ENCODE data around the gene LRRC71. TPM values are rescaled to one million over a fixed set of nuclear protein-coding genes. Genes with fewer than 3 reads are reported as not detected.

Gene LRRC71
- total RNA-seq, 6 donors from 2014 or later: 0.49 to 13.9 (median 6.3) TPM

GRCh38 chr1:156881101-156881500 is 39.3 kb upstream of the LRRC71 start:
- DNase-seq (no peak), ATAC-seq (ENCODE audit: low FRiP score in 2 of 2) (no peak)
- H3K27me3 ChIP-seq: no peaks in the 10 kb centered on the region
- no peaks in the 10 kb centered on the region for H3K36me3 ChIP-seq
- H3K4me1 ChIP-seq: peaks cover 0 to 5% (median 0%) of the 10 kb centered on the region in 4 donors
- H3K27ac ChIP-seq: no peak overlapping the region
- no peaks in the 10 kb centered on the region for H3K9me3 ChIP-seq
- WGBS, 2 donors: 64 to 76% methylated on average over 4 to 10 of the region's 10 CpGs
- H3K4me3 ChIP-seq: no peak overlapping the region
- no peak for TF ChIP-seq POLR2A (IDR thresholded peaks at IDR 0.05)
- no peak for TF ChIP-seq POLR2AphosphoS5 (IDR thresholded peaks at IDR 0.05)

DNA sequence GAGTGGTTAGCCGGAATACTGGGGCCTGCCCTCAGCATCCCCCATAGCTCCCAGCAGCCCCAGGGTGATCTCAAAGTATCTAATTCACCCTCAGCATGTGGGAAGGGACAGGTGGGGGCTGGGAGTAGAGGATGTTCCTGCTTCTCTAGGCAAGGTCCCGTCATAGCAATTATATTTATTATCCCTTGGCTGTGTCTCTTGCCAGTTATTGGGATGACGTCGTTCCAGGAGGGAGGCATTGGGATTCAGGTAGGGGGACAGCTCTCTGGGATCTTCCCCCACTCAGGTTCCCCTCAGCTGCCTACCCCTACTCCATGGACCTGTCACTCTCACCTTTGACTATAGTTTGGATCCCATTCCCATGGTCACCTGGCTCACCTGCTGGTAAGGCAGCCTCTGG is 38.8 kb upstream of the LRRC71 start:
- WGBS, 2 donors: 83 to 85% methylated on average over 3 to 4 of the region's 4 CpGs
- no peaks in the 10 kb centered on the region for H3K9me3 ChIP-seq
- DNase-seq (no peak), ATAC-seq (ENCODE audit: low FRiP score in 2 of 2) (no peak)
- H3K27me3 ChIP-seq: no peaks in the 10 kb centered on the region
- H3K36me3 ChIP-seq: no peaks in the 10 kb centered on the region
- H3K27ac ChIP-seq: no peak overlapping the region
- H3K4me3 ChIP-seq: no peak overlapping the region
- TF ChIP-seq POLR2A (IDR thresholded peaks at IDR 0.05) (no peak), POLR2AphosphoS5 (IDR thresholded peaks at IDR 0.05) (no peak), EP300 (IDR thresholded peaks at IDR 0.05) (no peak), CTCF (IDR thresholded peaks at IDR 0.05) (no peak)
- H3K4me1 ChIP-seq: peaks cover 0 to 5% (median 0%) of the 10 kb centered on the region in 4 donors

GRCh38 chr1:156882543-156882942 is 37.9 kb upstream of the LRRC71 start:
- WGBS, 2 donors: 89 to 92% methylated on average over 3 of the region's 3 CpGs
- no peaks in the 10 kb centered on the region for H3K9me3 ChIP-seq
- DNase-seq (no peak), ATAC-seq (ENCODE audit: low FRiP score in 2 of 2) (no peak)
- H3K36me3 ChIP-seq: no peaks in the 10 kb centered on the region
- no peak for TF ChIP-seq POLR2A (IDR thresholded peaks at IDR 0.05)
- TF ChIP-seq EP300 (IDR thresholded peaks at IDR 0.05): no peak
- TF ChIP-seq POLR2AphosphoS5 (IDR thresholded peaks at IDR 0.05): no peak
- no peak for TF ChIP-seq CTCF (IDR thresholded peaks at IDR 0.05)
- no peaks in the 10 kb centered on the region for H3K27me3 ChIP-seq
- H3K4me1 ChIP-seq: peaks cover 0 to 5% (median 0%) of the 10 kb centered on the region in 4 donors
- no peak overlapping the region for H3K27ac ChIP-seq
- H3K4me3 ChIP-seq: no peak overlapping the region

DNA sequence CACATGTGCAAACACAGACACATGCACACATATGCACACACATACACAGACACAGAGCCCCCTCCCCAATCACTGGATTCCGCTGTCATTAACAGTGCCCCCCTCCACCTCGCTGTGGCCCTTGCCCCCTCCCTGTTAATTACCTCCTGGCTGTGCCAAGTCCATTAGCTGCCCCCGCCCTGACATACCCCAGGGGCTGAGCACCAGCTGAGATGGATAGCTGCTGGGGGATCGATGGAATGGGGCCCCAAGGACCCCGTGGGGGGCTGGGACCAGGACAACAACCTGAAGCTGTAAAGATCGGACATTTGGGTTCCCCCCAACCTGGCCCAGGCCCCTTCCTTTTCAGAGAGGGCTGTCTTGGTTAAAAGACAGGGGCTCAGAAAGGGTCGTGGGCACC is 36.5 kb upstream of the LRRC71 start:
- H3K4me1 ChIP-seq: peaks cover 0 to 5% (median 0%) of the 10 kb centered on the region in 4 donors
- 68 to 74% methylated on average over 5 to 7 of the region's 7 CpGs for WGBS, 2 donors
- no peaks in the 10 kb centered on the region for H3K9me3 ChIP-seq
- TF ChIP-seq POLR2AphosphoS5 (IDR thresholded peaks at IDR 0.05) (no peak), EP300 (IDR thresholded peaks at IDR 0.05) (no peak), POLR2A (IDR thresholded peaks at IDR 0.05) (no peak), CTCF (IDR thresholded peaks at IDR 0.05) (no peak)
- ATAC-seq (ENCODE audit: low FRiP score in 2 of 2) (no peak), DNase-seq (no peak)
- H3K4me3 ChIP-seq: no peak overlapping the region
- no peaks in the 10 kb centered on the region for H3K27me3 ChIP-seq
- no peaks in the 10 kb centered on the region for H3K36me3 ChIP-seq
- H3K27ac ChIP-seq: no peak overlapping the region

DNA sequence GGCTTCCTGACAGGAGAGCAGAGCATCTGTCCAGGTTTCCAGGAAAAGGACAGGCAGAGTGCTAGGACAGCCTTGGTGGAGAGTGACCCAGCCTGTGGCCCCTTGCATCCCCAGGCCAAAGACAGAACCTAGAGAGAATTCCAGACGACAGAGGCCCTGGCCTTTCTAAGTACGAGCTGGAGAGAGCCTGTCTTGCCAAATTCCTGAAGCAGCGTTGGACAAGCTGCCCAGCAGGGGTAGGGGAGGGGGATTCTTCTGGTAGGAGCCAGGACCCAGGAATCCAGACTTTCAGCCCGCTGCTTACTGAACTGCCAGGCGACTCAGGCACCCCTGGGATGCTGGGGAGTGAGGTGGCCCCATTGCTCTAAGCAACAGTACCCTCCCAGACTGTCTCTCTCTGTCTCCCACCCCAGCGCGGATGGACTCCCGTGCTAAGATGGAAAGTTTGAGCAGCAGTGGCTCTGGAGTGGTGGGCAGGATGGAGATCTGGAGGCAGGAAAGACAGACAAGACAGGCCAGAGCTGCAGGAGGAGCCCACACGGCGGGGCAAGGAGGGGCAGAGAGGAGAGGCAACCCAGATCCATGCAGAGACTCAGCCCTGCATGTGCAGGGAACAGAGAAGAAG is 35.8 kb upstream of the LRRC71 start:
- Histone ChIP-seq H3K4me1 (peaks cover 0 to 5% (median 0%) of the 10 kb centered on the region in 4 donors), H3K27me3 (no peaks in the 10 kb centered on the region), H3K9me3 (no peaks in the 10 kb centered on the region), H3K27ac (no peak overlapping the region), H3K4me3 (no peak overlapping the region), H3K36me3 (no peaks in the 10 kb centered on the region)
- no peak for DNase-seq
- WGBS, 2 donors: 51 to 72% methylated on average over 7 of the region's 10 CpGs
- no peak for TF ChIP-seq CTCF (IDR thresholded peaks at IDR 0.05)
- no peak for TF ChIP-seq EP300 (IDR thresholded peaks at IDR 0.05)
- no peak for TF ChIP-seq POLR2AphosphoS5 (IDR thresholded peaks at IDR 0.05)
- no peak for TF ChIP-seq POLR2A (IDR thresholded peaks at IDR 0.05)
- ATAC-seq (ENCODE audit: low FRiP score in 2 of 2): no peak
